IPS-11a (cell line): ENCODE measurements around the gene LRRC59.
"Not testable (repeated sequence)": the region's sequence is repeated elsewhere in the genome, so short reads cannot be mapped to it uniquely, and the experiment has no call there.

Experiments used
- H3K4me3 ChIP-seq: one replicate; pipeline ENCODE4 v1.5.1; 2013; ENCODE audit warnings: low read depth, low read length, control low read depth

LRRC59 gene

GRCh38 chr17:50424996-50425681 is 27.8 kb upstream of the LRRC59 start:
- H3K4me3 ChIP-seq: no peak overlapping the region

DNA sequence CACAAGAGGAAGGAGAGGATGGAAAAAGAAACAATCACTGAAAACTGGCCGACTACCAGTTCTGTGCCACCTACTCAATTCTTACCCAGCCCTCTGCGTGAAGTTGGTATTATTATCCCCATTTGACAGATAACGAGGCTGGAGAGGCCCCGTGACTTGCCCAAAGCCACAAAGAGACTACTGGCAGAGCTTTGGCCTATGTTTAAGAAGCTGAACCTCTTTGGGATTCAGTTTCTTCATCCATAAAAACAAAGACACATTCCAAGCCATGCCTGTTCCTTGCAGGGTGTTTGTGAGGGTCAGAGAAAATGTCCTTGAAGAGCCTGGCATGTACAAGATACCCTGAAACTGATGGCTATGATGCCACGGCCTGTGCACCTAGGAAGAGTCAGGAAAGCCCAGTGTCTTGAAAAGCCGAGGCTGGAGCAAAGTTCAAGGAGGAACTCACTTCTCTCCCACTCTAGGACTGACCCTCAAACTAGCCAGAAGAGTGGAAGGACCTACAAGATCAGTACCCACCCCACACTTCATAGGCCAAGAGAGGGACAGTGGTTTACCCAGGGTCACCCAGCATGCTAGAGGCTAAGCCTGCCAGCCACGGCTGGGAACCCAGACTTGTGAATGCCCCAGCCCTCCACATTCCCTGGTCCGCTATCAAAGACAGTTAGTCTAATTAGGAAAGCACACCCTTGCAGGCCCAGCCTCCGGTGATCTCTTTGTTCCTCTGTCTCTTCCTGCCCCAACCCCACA is 27.1 kb upstream of the LRRC59 start:
- no peak overlapping the region for H3K4me3 ChIP-seq

- no peak overlapping the region for H3K4me3 ChIP-seq
Measured at GRCh38 chr17:50423553-50424159, 26.3 kb upstream of the LRRC59 start.

- no peak overlapping the region for H3K4me3 ChIP-seq
Measured at GRCh38 chr17:50422738-50423137, 25.4 kb upstream of the LRRC59 start.

DNA sequence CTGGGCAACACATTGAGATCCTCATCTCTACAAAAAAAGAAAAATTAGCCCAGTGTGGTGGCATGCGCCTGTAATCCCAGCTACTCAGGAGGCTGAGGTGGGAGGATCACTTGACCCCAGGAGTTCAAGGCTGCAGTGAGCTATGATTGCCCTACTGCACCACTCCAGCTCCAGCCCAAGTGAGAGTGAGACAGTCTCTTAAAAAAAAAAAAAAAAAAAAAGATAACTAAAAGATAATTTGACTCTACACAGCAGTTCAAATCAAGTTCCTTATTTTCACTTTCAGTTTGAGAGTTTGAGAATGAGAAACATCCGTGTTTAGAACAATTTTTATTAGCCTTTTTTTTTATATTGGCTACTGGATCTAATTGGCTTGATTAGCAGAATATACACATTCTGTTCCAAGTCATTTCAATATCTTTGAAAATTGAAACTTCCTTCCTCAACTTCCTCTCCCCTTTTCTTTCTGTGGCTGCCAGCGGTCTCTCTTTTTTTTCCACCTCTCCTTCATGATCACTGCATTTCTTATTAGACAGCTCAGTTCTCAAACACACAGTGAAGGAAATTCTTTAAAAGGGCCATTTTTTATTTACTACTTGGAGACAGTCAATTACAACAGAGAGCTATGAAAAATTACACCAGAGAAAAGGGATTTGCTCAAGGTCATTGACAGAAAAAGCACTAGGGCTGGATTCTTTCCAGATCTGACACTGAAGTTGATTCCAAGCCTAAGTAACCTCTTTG is 24.2 kb upstream of the LRRC59 start:
- no peak overlapping the region for H3K4me3 ChIP-seq

GRCh38 chr17:50420419-50421112 is 23.2 kb upstream of the LRRC59 start:
- H3K4me3 ChIP-seq: no peak overlapping the region

DNA sequence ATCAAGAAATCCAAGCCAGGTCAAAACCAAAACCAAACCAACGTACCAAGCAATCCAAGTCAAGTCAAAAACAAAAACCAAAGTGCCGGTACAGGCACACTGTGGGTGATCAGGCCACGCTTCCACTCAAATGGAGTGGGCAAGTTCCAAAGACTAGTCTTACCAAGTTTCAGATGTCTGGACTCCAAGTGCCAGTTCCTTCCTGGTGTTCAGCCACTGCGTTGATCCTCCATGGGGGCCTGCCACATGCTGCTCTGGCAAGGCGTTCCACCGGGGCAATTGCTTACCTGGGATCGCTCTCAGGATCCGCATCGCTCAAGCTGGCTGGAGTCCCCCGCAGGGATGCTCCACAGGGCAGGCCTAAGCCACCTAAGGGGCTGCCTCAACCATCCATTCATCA is 22.3 kb upstream of the LRRC59 start:
- H3K4me3 ChIP-seq: not testable (repeated sequence)

GRCh38 chr17:50414808-50415207 is 17.5 kb upstream of the LRRC59 start:
- H3K4me3 ChIP-seq: no peak overlapping the region

GRCh38 chr17:50412188-50412732 is 14.9 kb upstream of the LRRC59 start:
- H3K4me3 ChIP-seq: no peak overlapping the region

- no peak overlapping the region for H3K4me3 ChIP-seq
Measured at GRCh38 chr17:50407921-50408320, 10.6 kb upstream of the LRRC59 start.

GRCh38 chr17:50406578-50406977 is 9.3 kb upstream of the LRRC59 start:
- no peak overlapping the region for H3K4me3 ChIP-seq

DNA sequence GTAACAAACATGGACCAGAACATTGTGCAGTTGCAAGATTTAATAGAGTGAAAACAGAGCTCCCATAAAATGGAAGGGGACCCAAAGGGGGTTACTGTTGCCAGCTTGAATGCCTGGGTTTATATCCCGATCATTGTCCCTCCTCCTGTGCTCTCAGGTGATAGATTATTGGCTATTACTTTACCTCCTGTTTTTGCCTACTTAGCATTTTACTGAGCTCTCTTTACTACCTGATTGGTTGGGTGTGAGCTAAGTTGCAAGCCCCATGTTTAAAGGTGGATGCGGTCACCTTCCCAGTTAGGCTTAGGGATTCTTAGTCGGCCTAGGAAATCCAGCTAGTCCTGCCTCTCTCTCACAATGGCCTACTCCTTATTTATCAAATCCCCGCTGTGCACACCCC is 8.0 kb upstream of the LRRC59 start:
- not testable (repeated sequence) for H3K4me3 ChIP-seq

DNA sequence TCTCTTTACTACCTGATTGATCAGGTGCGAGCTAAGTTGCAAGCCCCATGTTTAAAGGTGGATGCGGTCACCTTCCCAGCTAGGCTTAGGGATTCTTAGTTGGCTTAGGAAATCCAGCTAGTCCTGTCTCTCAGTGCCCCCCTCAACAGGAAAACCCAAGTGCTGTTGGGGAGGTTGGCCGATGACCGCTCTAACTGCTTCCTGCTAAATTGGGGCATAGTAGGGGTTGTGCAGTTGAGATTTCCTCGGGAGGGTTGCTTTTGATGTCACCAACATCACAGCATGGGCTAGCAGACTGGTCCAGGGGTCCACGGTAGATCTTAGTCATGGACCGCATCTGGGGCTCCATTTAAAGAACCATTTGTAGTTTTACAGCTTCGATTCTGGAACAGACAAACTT is 2.3 kb upstream of the LRRC59 start:
- H3K4me3 ChIP-seq: not testable (repeated sequence)

DNA sequence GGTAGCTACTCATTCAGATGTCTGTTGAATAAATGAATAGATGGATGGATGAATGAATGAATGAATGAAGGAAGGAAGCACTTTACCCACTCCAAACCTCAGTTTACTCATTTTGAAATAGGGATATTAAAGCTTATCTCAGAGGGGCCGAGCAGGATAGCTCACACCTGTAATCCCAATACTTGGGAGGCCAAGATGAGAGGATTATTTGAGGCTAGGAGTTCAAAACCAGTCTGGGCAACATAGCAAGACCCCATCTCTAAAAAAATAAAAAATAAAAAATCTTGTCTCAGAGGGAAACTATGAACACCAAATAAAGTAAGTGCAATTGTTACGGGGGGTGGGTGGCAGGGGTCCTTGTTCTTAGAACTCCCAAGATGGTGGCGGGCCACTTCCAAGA is 1.3 kb upstream of the LRRC59 start:
- H3K4me3 ChIP-seq: not testable (repeated sequence)

DNA sequence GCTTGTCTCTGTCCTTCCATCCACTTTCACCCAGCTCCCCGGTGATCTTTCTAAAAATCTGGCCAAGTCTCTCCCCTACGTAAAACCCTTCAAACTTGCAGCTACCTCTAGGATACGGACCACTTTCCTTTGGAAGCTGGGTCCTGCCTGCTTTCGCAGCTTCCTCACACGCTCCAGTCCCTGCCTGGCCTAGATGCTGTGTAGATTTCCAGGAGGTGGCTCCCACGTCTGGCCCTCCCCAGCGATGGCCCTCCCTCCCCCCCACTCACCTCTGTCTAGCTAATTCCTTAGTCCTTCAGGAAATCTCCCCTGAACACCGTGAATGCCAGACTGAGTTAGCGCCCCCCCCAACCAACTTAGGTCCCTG is 579 bp upstream of the LRRC59 start:
- H3K4me3 ChIP-seq: peak overlapping the region; percentile 91

- peak overlapping the region; percentile 91 for H3K4me3 ChIP-seq
Measured at GRCh38 chr17:50396261-50397110, 837 bp downstream of the LRRC59 start.

DNA sequence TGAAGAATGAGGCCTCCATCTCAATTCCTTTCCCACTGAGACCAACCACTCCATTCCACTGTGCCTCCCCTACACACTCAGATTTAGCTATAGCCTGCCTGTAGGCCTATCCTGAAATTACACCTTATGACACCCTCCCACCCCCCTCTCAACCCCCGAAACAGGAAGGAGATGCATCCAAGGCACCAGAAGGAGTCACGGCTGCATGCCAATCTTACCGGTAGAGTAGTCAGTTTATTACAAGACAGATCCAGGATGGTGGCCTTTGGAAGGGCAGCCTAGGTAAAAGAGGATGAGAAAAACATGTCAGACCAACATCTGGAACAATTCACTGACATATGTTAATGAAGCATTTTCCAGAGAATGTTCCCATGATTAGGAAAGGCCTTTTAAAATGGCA is 2.6 kb downstream of the LRRC59 start:
- no peak overlapping the region for H3K4me3 ChIP-seq

- no peak overlapping the region for H3K4me3 ChIP-seq
Measured at GRCh38 chr17:50393700-50394099, 3.6 kb downstream of the LRRC59 start.

DNA sequence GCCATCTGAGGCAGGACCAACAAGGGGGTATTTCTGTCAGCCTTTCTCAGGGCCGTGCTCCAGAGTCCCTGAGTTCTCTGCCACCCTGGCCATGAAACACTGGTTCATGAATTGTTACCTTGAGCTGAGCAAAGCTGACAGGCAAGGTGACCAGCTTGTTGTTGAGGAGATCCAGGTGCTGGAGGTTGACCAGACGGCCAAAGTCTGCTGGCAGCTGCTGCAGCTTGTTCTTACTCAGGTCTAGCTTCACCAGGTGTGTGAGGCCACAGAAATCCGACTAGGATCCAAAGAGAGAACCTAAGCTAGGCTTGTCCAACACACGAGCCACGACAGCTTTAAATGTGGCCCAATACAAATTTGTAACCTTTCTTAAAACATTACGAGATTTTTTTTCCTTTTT is 4.7 kb downstream of the LRRC59 start:
- H3K4me3 ChIP-seq: no peak overlapping the region

DNA sequence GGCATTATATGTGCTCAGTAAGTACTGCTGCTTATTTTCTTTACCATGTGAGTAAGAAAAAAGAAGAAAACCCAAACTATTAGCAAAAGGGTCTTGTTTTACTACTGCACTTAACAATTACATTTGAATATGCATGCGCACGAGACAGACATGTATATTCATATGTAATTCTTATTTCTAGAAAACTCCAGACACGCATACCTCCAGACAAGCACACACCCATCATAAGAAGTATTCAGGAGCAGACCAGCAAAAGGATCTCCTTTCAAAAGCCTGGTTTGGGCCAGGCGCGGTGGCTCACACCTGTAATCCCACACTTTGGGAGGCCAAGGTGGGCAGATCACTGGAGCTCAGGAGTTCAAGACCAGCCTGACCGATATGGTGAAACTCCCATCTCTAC is 7.8 kb downstream of the LRRC59 start:
- no peak overlapping the region for H3K4me3 ChIP-seq
